Endothelial cell of umbilical vein (primary cell): Measurements from ENCODE around the gene IL32. TPM values are rescaled to one million over a fixed set of nuclear protein-coding genes. Genes with fewer than 3 reads are reported as not detected.

Source experiments
- BruUV-seq: library from RNA; stranded (reverse); fragments of 400-500 nt; replicated peaks from 2 replicates; lab custom pipeline; 2021; lab: Mats Ljungman, UMichigan
- CTCF ChIA-PET: fragments of 300-600, 350-600 bp; sonication (Branson Sonifier 250); formaldehyde crosslinking; loops from one replicate; lab custom pipeline; 2021; ENCODE audit warnings: antibody characterized with exemption, inconsistent platforms; lab: Charles Lee
- POLR2A ChIA-PET: fragments of 300-600, 350-600 bp; sonication (Branson Sonifier 250); formaldehyde crosslinking; loops from one replicate; lab custom pipeline; 2021; ENCODE audit warnings: antibody characterized with exemption, inconsistent platforms; lab: Charles Lee
- DNase-seq: peaks from one replicate; pipeline ENCODE4 v3.0.0-alpha.2; 2011; ENCODE audit warnings: low read depth, low spot score
- FAIRE-seq: peaks from 2 replicates; lab custom pipeline; 2011; peaks lifted over from hg19 to GRCh38; lab: Jason Lieb, UNC
- H2AFZ ChIP-seq: 2 replicates; pipeline ENCODE4 v1.6.0; 2012; ENCODE audit warnings: low read depth, low read length, control low read depth, inconsistent platforms
- H3K27ac ChIP-seq: 2 replicates; pipeline ENCODE4 v1.5.1; 2011; ENCODE audit warnings: low read depth, mild to moderate bottlenecking, control low read depth, low read length, moderate library complexity; ENCODE audit not compliant: insufficient read depth
- H3K27me3 ChIP-seq, 2 experiments: 2 replicates each; pipeline versions ENCODE4 v1.6.0 to v1.6.1; 2011; ENCODE audit warnings: low read length in 2 of 2, mixed read lengths in 1 of 2; ENCODE audit not compliant: control insufficient read depth in 2 of 2, insufficient read depth in 2 of 2
- H3K36me3 ChIP-seq, 2 experiments: 2 replicates in 1 of 2; 3 replicates in 1 of 2; pipeline ENCODE4 v1.5.1; 2011; ENCODE audit warnings: low read length in 2 of 2, mild to moderate bottlenecking in 1 of 2, moderate library complexity in 1 of 2; ENCODE audit not compliant: control insufficient read depth in 2 of 2, insufficient read depth in 2 of 2; ENCODE audit errors: extremely low read depth in 1 of 2
- H3K4me1 ChIP-seq: 3 replicates; pipeline ENCODE4 v1.5.1; 2011; ENCODE audit warnings: mild to moderate bottlenecking, low read length; ENCODE audit not compliant: control insufficient read depth, insufficient read depth; ENCODE audit errors: extremely low read depth
- H3K4me2 ChIP-seq: 2 replicates; pipeline ENCODE4 v1.6.1; 2011; ENCODE audit warnings: low read length, control low read depth, mixed read lengths; ENCODE audit not compliant: insufficient read depth
- H3K4me3 ChIP-seq, 3 experiments: fragments of 200-600 bp in 1 of 3; sonication (generic), shearing (Covaris generic) in 1 of 3; replicated peaks in 1 of 3; 2 replicates each; pipeline ENCODE4 v1.5.1; 2011 to 2016; ENCODE audit warnings: control low read depth in 3 of 3, low read length in 3 of 3, mild to moderate bottlenecking in 2 of 3, inconsistent platforms in 1 of 3, low read depth in 1 of 3, moderate library complexity in 1 of 3; ENCODE audit not compliant: insufficient read depth in 1 of 3
- H3K79me2 ChIP-seq: 2 replicates; pipeline ENCODE4 v1.6.0; 2012; ENCODE audit warnings: low read length, inconsistent platforms; ENCODE audit not compliant: control insufficient read depth, insufficient read depth
- H3K9ac ChIP-seq: replicated peaks from 2 replicates; pipeline ENCODE3; 2011; ENCODE audit warnings: low read length, control low read depth; ENCODE audit not compliant: insufficient read depth; ENCODE audit errors: extremely low read depth
- H3K9me1 ChIP-seq: replicated peaks from 3 replicates; pipeline ENCODE4 v1.6.0; 2011; ENCODE audit warnings: mild to moderate bottlenecking, low read length; ENCODE audit not compliant: control insufficient read depth, insufficient read depth; ENCODE audit errors: extremely low read depth
- H3K9me3 ChIP-seq: replicated peaks from 2 replicates; pipeline ENCODE4 v1.5.1; 2012; ENCODE audit warnings: low read length, inconsistent platforms; ENCODE audit not compliant: control insufficient read depth, insufficient read depth
- H4K20me1 ChIP-seq: replicated peaks from 2 replicates; pipeline ENCODE3; 2011; ENCODE audit warnings: mild to moderate bottlenecking, low read length; ENCODE audit not compliant: control insufficient read depth, insufficient read depth; ENCODE audit errors: extremely low read depth
- CTCF ChIP-seq, 2 donors: IDR thresholded peaks; 1 replicate in 1 of 2; 2 replicates in 1 of 2; pipeline ENCODE4 v1.5.1; 2011; ENCODE audit warnings: low read length in 2 of 2, mild to moderate bottlenecking in 2 of 2, moderate library complexity in 2 of 2, control low read depth in 1 of 2, inconsistent platforms in 1 of 2, low read depth in 1 of 2; ENCODE audit not compliant: insufficient read depth in 1 of 2; ENCODE audit errors: extremely low read depth in 1 of 2
- JUN ChIP-seq: IDR thresholded peaks from 2 replicates; pipeline ENCODE4 v1.6.1; 2011; ENCODE audit warnings: borderline replicate concordance, low read depth; ENCODE audit not compliant: insufficient read length, insufficient read depth
- MYC ChIP-seq: IDR thresholded peaks from one replicate; pipeline ENCODE4 v1.6.1; 2011; ENCODE audit warnings: mild to moderate bottlenecking, low read depth, low read length
- POLR2AphosphoS5 ChIP-seq: IDR thresholded peaks from 2 replicates; pipeline ENCODE4 v1.6.1; 2012; ENCODE audit warnings: low read depth, mild to moderate bottlenecking, control low read depth, low read length, moderate library complexity; ENCODE audit not compliant: insufficient read depth
- dilution Hi-C: fragments of 300-500 bp; cut with MboI; formaldehyde crosslinking; loops from one replicate; pipeline ENCODE4 v1.15.0; 2019; ENCODE audit warnings: low sequenced_read_pairs; ENCODE audit not compliant: extremely low pct_ligation_motif_present
- intact Hi-C: fragments of 100-400 bp; cut with micrococcal nuclease; formaldehyde crosslinking; loops from one replicate; pipeline ENCODE4 v1.10.0; 2022
- polyA plus RNA-seq, 4 experiments: library from polyadenylated mRNA; depleted of rRNA in 3 of 4; stranded (reverse) in 3 of 4; unstranded in 1 of 4; fragments of >200 nt; gene quantifications; 2 replicates each; pipeline versions ENCODE4 v1.2.1 to v1.2.3, GENCODE V29; 2011 to 2012; ENCODE audit warnings: missing spikeins in 1 of 4
- total RNA-seq: library from RNA; stranded (reverse); gene quantifications from 2 replicates; pipeline ENCODE4 v1.2.3, GENCODE V29; 2021

Gene IL32
- total and polyA plus RNA-seq, 2 donors (not counting 3 experiments of a cell fraction or from before 2014, with no cell fraction given) = 55.7 to 336 TPM

GRCh38 chr16:3099395-3099731 lies 33.9 kb downstream of the IL32 start:
- TF ChIP-seq POLR2AphosphoS5 (no peak), CTCF (IDR thresholded peaks at IDR 0.05; ENCODE audit: extremely low read depth in 1 of 2, insufficient read depth in 1 of 2, low read depth in 1 of 2, low read length in 2 of 2) (no peak), MYC (no peak), JUN (no peak)
- Histone ChIP-seq H3K9me1 (no peaks in the 10 kb centered on the region), H3K4me3 (no peak overlapping the region), H3K4me2 (no peak overlapping the region), H3K27ac (no peak overlapping the region), H3K27me3 (peaks cover 0 to 2% of the 10 kb centered on the region in 2 experiments), H2AFZ (peak overlapping the region; percentile 45), H3K79me2 (no peaks in the 10 kb centered on the region), H4K20me1 (no peaks in the 10 kb centered on the region), H3K9ac (no peak overlapping the region), H3K4me1 (peaks cover 26% of the 10 kb centered on the region), H3K9me3 (no peaks in the 10 kb centered on the region), H3K36me3 (no peaks in the 10 kb centered on the region)
- intact Hi-C loops (no loop called here), dilution Hi-C loops (no loop called here)
- BruUV-seq = no TSS peak
- FAIRE-seq (no peak), DNase-seq (no peak)
- CTCF ChIA-PET = interaction anchor here (1.7 to 4.8 kb wide), 2 partner anchors 30 to 40 kb away, joined by 6 to 49 read pairs; no protein-coding TSS in a partner anchor
- POLR2A ChIA-PET = no interaction called here
